ENCODE results near the gene CDCA4.

GRCh38 chr14:105056303-105056831 is 35.5 kb upstream of the CDCA4 start:
- TF ChIP-seq POLR2A (IDR thresholded peaks at IDR 0.05) (no peak), CTCF (IDR thresholded peaks at IDR 0.05) (no peak), POLR2AphosphoS5 (IDR thresholded peaks at IDR 0.05) (no peak)
